HG03558 (cell line): Measurements from ENCODE around the gene TTF1.

Experiments used
- ATAC-seq: cut with Tn5 transposase; IDR thresholded peaks from one replicate; pipeline ENCODE4 v1.9.1; 2021; ENCODE audit warnings: moderate number of reproducible peaks; ENCODE audit not compliant: unreplicated experiment; ENCODE audit errors: extremely low read depth

TTF1 gene, protein sequence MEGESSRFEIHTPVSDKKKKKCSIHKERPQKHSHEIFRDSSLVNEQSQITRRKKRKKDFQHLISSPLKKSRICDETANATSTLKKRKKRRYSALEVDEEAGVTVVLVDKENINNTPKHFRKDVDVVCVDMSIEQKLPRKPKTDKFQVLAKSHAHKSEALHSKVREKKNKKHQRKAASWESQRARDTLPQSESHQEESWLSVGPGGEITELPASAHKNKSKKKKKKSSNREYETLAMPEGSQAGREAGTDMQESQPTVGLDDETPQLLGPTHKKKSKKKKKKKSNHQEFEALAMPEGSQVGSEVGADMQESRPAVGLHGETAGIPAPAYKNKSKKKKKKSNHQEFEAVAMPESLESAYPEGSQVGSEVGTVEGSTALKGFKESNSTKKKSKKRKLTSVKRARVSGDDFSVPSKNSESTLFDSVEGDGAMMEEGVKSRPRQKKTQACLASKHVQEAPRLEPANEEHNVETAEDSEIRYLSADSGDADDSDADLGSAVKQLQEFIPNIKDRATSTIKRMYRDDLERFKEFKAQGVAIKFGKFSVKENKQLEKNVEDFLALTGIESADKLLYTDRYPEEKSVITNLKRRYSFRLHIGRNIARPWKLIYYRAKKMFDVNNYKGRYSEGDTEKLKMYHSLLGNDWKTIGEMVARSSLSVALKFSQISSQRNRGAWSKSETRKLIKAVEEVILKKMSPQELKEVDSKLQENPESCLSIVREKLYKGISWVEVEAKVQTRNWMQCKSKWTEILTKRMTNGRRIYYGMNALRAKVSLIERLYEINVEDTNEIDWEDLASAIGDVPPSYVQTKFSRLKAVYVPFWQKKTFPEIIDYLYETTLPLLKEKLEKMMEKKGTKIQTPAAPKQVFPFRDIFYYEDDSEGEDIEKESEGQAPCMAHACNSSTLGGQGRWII

DNA sequence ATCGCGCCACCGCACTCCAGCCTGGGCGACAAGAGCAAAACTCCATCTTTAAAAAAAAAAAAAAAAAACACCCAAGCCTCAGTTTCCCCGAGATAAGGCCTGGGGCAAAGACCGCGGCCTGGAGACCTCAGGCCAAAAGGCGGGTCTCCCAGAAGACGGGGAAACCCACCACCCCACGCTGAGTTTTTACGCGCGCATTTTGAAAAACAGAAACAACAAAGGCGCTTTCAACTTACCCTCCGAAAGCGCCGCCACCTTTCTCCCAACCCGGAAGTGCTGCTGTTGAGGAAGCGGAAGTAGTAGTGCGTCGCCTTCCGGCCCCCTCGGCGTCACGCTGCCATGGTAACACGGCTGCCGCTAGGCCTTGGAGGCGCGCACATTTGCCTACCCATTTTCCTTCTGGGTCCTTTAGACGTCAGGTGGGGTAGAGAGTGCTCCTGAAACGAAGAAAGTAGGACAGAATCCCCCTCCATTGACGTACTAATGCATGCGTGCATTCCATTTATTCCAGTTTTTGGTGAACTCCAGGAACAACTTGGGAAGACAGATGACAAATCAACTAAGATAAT lies at the start of gene TTF1:
Gene TTF1, minus strand, starts transcription at position 287 of the 569 bp plus-strand sequence. CDS start 4,019 bp downstream, outside the sequence.
- ATAC-seq = peak; percentile 59

DNA sequence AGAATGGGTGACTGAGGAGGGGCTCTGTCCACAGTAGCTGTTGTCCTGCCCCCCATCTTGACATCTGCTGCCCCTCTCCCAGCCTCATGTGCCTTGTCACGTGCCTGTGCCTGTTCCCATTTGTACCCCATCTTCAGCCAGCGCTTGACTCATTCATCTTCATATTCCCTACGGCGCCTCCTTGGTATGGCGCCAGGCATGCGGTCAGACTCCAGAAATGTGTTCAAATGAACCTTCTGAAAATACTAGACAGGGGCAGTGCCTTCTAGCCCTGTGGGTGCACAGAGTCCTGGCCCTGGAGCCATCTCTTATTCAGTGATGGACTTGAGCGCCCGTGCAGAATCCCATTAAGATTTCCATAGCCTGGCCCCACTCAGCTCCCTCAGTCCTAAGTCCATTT lies 49.6 kb upstream of the TTF1 start:
- no peak for ATAC-seq

DNA sequence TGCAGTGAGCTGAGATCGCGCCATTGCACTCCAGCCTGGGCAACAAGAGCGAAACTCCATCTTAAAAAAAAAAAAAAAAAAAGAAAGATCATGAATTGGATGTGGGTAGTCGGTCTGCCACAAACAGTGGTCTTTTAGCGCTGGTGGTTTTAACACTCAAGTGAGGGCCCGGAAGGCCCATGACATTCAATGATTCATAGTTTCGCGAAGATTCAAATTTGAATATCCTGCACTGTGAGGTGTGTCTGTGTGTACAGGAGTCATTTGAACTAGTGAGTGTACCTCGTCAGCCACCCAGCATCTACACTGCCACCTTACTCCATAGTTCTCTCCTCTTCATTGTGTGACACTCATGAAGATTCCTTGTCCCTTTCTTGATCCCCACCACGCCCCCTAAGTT lies 44.6 kb upstream of the TTF1 start:
- no peak for ATAC-seq

DNA sequence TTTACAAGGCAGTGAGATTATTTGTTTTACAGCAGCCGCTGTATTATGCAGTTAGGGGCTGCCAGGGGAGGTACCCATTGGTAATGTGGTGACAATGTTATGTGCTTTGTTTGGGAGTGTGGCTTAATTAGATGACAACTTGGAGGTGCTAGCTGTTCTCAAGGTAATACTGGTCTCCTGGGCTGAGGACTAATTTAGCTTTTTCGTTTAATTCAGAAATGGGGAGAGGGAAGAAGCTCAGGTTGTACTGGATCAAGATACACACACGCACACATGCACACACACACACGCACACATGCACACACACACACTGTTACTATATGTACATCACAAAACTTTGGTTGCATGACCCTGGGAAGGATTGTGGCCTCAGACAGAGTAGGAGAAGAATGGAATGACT lies 41.3 kb upstream of the TTF1 start:
- no peak for ATAC-seq

DNA sequence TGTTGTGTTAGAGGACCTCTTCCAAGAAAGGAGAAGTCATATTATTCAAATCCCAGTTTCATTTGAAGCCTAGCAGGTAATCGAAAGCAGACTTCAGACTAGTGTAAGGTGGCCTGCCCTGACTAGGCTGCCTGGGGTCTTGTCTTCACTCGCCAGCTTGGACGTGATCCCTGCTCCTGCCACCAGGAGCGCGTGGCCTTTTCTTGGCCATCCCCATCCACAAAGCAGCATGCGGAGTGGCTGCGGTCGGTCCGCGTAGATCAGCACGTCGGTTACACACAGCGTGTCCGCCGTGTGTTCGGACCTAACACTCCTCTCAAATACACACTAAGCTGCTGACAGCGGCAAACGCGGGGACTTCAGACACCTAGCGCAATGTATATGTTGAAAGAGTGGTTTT lies 40.7 kb upstream of the TTF1 start:
- ATAC-seq = no peak

DNA sequence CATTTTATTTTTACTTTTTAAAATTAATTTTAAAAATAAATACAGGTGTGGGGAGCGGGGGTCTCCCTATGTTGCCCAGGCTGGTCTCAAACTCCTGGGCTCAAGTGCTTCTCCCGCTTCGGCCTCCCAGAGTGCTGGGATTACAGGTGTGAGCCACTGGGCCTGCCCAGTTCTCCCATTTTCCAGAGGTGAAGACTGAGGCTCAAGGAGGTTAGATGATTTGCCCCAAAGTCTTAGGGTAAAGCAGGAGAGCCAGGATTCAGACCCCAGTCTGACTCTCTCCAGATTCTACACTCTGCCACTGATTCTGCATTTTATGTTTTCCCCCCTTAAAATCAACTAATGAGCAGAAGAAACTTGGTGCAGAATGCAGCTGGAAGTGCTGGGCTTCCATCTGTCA lies 40.2 kb upstream of the TTF1 start:
- ATAC-seq = no peak

DNA sequence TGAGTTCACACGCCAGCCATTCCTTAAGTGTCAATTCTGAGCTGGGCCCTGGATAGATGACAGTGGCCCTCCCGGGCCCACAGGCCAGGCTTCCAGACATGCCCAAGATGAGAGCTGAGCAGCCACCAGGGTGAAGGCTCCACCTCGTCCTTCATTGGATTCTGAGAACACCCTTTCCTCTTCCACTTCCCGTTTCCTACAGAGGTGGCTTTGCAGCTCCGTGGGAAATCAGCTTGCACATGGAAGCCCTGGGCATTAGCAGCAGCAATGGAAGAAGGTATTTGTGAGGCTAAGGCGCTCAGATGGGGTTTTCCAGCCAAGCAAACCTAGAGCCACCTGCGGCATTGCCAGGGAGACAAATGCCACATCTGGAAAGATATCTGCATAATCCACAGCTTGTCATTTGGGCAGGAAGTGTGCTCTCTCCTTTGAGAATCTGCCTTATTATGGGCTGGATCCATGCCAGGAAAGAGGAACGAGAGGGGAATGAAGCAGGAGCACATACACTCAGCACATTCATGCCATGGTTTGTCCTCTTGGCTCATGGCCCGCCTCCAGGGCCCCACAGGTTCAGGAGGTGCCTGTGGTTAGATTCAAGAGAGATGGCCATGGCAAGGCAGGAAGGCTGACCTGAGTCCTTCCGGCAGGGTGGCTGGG lies 37.4 kb upstream of the TTF1 start:
- no peak for ATAC-seq

DNA sequence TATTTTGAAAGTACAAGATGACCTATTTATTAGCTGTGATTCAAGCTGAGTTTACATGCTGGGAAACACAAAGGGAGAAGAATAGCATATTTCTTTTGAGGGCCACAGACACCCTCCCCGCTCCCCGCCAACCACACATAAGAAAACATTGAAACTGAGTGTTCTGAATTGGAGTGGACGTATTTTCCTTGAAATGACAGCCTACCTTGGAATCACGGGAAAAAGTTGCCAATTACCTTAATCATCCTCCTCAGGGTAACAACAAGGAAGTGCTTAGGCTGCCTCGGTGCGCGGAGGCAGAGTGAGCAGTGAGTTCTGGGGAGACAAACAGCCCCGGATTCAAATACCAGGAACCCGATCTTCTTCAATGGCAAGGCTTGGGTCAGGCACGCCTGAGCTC lies 34.8 kb upstream of the TTF1 start:
- no peak for ATAC-seq

DNA sequence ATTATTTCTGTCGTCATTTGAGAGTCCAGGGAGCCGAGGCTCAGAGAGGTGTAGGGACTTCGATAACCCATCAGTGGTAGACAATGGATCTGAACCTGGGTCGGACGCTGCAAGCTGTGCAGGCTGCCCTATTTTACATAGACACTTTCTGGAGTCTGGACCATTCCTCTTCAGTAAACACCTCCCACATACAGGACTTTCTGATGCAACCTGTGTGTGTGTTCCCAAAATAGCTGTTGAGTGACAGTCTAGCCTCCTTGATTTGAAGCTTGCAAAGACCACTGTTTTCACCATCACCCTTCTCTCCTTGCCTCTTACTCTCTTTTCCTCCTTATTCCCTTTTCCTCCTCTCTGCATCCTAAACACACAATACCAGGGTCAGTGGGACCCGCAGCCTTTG lies 34.1 kb upstream of the TTF1 start:
- ATAC-seq = no peak

DNA sequence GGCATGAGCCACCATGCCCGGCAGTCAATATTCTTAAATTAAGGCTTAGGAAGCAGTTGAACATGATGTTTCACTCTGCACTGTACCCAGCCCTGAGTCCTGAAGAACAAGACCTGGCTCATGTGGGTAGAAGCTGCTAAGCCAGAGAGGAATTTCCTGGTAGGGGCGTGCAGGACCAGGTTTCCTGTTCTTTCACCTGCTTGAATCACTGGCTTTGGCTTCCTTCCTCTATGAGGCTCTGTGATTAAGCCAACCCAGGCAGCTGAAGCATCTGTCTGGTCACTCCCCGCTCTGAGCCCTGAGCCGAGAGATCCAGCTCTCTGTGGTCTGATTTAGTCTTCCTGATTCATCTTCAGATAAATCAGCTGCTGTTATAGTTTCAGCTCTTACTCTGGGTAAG lies 32.5 kb upstream of the TTF1 start:
- ATAC-seq = no peak

DNA sequence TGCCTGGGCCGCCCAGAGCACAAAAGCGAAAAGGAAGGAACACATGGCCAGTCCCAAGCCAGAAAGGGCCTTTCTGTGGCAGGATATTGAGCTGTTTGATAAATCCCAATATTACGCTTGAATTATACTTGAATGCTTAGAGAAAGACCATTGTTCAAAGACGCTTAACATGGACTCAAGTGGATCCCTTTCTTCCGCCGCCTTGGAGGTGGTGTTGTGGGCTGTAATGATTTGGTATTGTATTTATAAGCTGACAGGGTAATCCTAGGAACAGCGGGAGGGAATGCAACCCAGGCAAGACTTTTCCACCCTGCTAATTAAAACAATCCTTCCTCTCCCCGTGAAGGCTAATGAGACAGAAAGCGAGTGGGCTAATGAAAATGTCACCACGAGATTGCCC lies 28.2 kb upstream of the TTF1 start:
- ATAC-seq = no peak

DNA sequence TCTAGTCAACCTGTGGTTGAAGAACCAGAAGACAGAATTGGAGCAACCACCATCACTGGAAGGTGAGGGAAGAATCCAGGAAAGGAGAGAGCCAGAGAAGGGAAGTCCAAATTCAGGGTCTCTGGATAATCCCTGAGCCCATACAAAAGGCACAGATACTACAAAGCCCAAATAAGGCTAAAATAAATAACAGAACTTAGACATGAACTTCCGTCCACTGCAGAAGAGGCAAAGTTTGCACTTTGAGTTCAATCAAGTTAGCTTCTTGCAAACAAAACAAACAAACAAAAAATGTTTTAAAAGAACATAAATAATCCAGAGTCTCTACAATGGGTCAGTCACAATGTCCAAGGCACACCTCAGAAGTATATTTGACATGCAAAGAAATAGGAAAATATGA lies 24.4 kb upstream of the TTF1 start:
- ATAC-seq = no peak

DNA sequence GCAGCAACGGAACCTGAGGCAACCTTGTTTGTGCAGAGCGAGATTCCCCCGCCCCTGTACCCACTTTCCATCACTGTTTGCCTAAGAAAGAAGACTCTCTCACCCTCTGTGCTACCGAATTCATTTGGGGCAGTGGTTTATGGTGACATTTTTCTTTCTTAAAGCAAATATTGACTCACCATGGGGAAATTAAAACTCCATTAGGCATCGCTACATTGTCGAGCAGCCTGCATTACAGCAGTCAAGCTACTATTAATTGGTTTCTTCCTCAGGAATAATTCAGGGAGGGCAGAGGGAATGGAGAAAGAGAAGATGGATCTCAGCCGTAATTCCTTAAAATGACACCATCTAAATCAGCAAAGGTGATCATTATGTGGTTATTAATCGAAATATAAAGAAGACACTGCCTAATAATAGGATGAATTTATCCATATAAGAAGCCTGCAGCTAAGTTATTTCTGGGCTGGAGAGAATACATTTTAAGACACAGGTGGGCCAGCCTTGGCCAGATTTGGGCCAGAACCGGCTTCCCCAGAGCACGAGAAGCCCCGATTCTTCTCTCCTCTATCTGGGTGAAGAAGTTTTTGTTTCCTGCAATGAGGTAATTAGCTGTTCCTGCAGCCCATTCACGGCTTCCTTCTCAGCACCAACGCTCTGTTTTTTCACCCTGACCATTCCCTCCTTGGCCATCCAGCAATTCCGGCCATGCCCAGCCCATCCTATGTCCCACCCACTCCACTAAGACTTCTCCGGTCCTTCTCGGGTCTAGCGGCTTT lies 20.2 kb upstream of the TTF1 start:
- no peak for ATAC-seq

DNA sequence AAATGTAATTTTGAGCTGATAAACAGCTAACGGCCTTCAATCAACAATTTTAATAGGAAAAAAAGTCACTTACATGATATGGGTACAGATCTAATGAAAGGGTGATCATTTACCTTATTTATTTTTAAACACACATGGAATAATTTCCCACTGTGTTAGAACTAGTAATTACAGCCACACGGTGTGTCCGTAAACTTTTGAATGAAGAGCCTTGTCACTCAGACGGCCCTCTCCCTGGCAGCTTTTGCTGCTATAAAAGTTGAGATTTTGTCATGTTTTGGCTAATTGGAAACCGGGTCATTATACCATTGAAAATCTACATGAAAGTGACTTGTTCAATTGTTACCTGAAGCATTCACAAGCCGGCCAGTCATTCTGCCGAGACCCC lies 19.0 kb upstream of the TTF1 start:
- ATAC-seq = no peak

DNA sequence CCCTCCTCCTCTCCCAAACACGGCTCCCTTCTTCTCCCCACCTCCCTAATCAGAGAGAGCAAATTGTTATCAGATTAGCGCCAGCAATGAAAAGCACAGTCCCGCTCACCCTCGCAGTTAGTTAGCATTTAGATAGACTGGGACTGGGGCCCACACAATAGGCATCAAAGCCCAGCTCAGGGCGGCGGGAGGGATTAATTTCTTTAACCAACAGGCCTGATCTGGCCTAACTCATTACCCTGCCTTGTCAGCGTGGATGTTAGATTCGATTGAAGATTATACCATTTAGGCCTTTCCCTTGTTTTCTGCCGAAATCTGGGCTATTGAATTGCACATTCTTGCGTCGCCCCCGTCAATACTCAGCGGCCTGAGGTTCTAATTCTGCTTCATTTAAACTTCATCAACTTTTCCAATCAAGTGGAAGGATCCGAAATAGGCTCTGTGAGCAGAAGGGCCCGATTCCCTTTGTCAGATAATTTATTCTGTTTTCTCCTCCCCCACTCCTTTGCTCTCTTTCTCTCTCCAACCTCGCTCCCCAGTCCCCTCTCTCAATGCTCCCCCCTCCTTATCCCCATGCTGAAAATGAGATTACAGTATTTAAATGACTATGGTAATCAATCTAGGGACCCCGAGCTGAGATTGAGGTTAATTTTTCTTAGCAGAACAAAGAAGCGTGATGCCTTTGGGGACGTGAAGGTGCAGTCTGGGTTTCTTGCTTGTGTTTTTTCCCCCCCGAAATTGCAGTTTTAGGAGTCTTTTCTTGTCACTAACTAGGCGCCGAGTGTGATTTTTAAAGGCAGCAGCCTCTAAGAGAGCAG lies 18.4 kb upstream of the TTF1 start:
- no peak for ATAC-seq

DNA sequence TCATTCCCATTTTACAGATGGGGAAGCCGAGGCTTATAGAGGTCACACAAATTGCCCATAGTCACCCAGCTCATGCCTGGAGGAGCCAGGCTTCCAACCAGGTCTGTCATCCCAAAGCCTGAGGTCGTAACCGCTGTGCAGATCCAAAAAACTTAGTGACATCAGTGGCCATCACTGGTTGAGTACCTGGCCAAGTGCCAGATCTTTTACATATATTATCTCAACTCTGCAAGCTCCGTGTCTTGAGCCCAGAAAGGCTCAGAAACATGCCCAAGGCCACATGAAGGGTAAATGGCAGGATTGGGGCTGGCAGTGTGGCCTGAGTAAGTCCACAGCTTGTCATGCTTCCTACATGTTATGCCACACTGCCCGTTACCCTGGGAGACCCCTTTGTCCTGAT lies 16.9 kb upstream of the TTF1 start:
- ATAC-seq = no peak

DNA sequence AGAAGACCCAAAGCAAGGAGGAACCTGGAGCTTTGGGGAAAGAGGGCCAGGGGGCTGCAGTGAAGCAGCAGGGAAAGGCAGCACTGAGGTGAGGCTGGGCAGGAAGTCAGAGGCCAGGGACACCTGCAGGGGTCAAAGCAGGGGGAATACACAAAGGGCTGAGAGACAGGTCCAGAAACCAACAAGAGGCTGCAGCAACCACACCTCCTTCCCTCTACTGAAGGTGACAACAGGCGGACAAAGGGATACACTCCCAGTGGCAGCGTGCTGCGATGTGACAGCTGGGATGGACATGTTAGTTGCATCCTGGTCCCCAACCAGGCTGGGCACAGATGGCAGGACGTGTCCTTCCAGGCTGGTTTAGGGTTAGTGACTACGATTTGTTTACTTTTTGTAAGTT lies 15.9 kb upstream of the TTF1 start:
- ATAC-seq = no peak

DNA sequence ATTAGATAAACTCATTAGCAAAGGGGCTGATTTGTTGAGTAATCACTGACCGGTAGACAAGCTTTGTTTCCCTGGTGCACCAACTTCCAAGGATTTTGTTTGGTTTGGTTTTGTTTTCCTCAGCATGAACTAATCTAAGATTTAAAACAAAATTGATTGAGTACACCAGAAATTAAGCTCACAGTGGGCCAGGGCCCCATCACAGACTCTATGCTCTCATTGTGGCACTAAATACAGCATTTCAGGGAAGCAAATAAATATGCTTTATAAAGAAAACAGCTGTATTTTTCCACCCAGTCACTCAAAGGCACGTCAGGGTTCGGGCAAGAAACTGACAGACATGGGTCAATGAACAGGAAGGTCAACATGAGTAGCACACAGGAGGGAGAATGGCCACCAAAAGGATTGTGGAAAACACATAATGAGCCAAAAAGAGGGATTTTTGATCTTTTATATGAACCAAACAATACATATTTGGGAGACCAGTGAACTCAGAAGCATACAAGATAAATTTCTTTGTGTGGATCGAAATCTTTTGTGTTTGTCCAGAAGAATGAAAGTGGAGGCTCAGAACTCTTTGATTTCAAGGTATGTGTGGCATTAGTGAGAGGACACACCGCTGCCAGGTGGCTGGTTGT lies 12.2 kb upstream of the TTF1 start:
- no peak for ATAC-seq

DNA sequence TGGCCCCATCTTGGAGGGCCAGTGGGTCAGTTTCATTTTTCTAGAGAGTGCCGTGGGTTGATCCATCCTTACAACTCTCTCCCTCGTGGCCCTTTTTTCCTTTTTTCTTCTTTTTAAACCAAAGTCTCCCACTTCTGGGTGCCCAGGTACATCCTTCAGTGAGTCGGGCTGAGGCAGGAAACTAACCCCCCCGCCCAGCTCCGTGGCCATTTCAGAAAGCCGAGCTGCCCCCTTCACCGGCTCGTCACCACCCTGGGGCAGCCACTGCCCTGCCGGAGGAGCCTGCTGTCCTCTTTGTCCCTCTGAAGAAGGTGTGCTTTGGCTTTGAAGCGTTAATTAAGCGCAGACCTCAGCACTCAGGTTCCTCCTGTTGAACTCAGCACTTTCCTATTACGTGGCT lies 8.5 kb upstream of the TTF1 start:
- no peak for ATAC-seq
